HG03432 (cell line): ENCODE results near the gene WWP2.
"Not testable (repeated sequence)": the region's sequence is repeated elsewhere in the genome, so short reads cannot be mapped to it uniquely, and the experiment has no call there.

ENCODE experiments used
- ATAC-seq: cut with Tn5 transposase; IDR thresholded peaks from one replicate; pipeline ENCODE4 v1.9.1; 2021; ENCODE audit warnings: mild to moderate bottlenecking, moderate library complexity; ENCODE audit not compliant: unreplicated experiment

Gene WWP2

GRCh38 chr16:69853481-69853880 is 91.3 kb downstream of the WWP2 start:
- ATAC-seq = no peak

- not testable (repeated sequence) for ATAC-seq
These were observed 92.6 kb downstream of the WWP2 start for GRCh38 chr16:69854776-69855175.

- no peak for ATAC-seq
These were observed 93.5 kb downstream of the WWP2 start for GRCh38 chr16:69855592-69855991.

- ATAC-seq = no peak
These were observed 96.3 kb downstream of the WWP2 start for GRCh38 chr16:69858191-69859104.

GRCh38 chr16:69859105-69859989 is 97.2 kb downstream of the WWP2 start:
- ATAC-seq = no peak

- no peak for ATAC-seq
These were observed 98.4 kb downstream of the WWP2 start for GRCh38 chr16:69860233-69861231.

GRCh38 chr16:69861292-69862030 is 99.3 kb downstream of the WWP2 start:
- ATAC-seq = no peak

GRCh38 chr16:69863401-69864281 is 101.5 kb downstream of the WWP2 start:
- no peak for ATAC-seq

GRCh38 chr16:69865701-69866100 is 103.6 kb downstream of the WWP2 start:
- no peak for ATAC-seq

- ATAC-seq = no peak
These were observed 105.8 kb downstream of the WWP2 start for GRCh38 chr16:69867784-69868560.

- no peak for ATAC-seq
These were observed 108.6 kb downstream of the WWP2 start for GRCh38 chr16:69870761-69871160.

- no peak for ATAC-seq
These were observed 109.6 kb downstream of the WWP2 start for GRCh38 chr16:69871708-69872107.

GRCh38 chr16:69872888-69873287 is 110.8 kb downstream of the WWP2 start:
- no peak for ATAC-seq

GRCh38 chr16:69873783-69874182 is 111.7 kb downstream of the WWP2 start:
- ATAC-seq = no peak

- ATAC-seq = no peak
These were observed 112.1 kb downstream of the WWP2 start for GRCh38 chr16:69874271-69874670.

- no peak for ATAC-seq
These were observed 118.6 kb downstream of the WWP2 start for GRCh38 chr16:69880640-69881133.

- no peak for ATAC-seq
These were observed 119.0 kb downstream of the WWP2 start for GRCh38 chr16:69881141-69881540.

- ATAC-seq = no peak
These were observed 121.6 kb downstream of the WWP2 start for GRCh38 chr16:69883744-69884143.
